GM10266 (cell line): Measurements from ENCODE around the gene TTLL7.
A peak's percentile ranks its signal among the peaks of the same experiment; 100 is the strongest.

ENCODE experiments used
- DNase-seq: peaks from one replicate; pipeline ENCODE4 v3.0.0; 2012; ENCODE audit errors: extremely low spot score
- TF ChIP-seq, protein P1 (sequence below): IDR thresholded peaks from 2 replicates; pipeline ENCODE4 v1.5.1; 2012; ENCODE audit warnings: mild to moderate bottlenecking, low read depth; ENCODE audit not compliant: control insufficient read depth, insufficient read depth; ENCODE audit errors: missing control alignments

Gene TTLL7

DNA sequence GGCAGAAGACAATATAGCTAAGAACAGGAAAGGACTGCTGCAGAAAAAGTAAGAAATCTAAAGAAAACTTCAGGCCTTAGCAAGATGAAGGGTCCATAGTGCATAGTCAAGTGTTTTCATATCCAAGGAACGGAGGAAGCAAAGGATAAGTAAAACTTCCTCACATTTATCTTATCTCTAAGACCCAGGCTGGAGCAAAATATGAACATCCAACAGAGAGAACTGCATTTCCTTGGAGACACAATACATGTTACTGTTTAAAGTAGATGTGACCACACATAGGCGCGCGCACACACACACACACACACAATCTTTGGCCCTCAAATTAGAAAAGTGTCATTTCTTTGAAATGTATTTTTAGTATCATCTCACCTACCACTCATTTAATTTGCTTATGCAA, 66.7 kb downstream of the TTLL7 start:
- DNase-seq: no peak
- TF ChIP-seq, protein P1, sequence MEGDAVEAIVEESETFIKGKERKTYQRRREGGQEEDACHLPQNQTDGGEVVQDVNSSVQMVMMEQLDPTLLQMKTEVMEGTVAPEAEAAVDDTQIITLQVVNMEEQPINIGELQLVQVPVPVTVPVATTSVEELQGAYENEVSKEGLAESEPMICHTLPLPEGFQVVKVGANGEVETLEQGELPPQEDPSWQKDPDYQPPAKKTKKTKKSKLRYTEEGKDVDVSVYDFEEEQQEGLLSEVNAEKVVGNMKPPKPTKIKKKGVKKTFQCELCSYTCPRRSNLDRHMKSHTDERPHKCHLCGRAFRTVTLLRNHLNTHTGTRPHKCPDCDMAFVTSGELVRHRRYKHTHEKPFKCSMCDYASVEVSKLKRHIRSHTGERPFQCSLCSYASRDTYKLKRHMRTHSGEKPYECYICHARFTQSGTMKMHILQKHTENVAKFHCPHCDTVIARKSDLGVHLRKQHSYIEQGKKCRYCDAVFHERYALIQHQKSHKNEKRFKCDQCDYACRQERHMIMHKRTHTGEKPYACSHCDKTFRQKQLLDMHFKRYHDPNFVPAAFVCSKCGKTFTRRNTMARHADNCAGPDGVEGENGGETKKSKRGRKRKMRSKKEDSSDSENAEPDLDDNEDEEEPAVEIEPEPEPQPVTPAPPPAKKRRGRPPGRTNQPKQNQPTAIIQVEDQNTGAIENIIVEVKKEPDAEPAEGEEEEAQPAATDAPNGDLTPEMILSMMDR: no peak

DNA sequence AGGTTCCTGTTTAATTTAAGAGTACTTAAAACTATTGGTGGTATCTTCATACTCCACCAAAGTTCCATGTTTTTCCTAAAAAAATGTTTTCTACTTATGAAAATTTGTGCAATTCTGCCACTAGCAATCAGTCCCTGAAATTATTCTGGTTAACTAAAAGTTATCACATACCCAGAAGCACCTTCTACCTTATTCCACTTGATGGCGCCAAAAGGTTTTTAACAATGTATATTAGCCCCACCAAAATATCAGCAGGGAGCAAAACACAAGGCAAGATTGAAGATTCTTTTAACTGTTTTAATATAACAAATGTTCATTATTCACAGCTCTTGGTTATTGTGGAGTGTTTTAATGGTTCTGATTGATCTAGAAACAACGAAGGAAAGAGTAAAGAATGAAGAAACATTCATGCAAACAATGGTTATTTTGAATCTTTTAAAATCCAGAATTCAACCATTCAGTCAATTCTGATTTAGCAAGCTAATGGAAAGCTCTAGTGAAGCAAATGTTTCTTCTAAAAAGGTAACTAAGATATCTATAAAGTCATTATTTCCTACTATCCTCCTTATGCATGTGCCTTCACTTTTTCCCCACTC, 67.2 kb downstream of the TTLL7 start:
- TF ChIP-seq, protein P1: peak; percentile 68
- peak; percentile 53 for DNase-seq

DNA sequence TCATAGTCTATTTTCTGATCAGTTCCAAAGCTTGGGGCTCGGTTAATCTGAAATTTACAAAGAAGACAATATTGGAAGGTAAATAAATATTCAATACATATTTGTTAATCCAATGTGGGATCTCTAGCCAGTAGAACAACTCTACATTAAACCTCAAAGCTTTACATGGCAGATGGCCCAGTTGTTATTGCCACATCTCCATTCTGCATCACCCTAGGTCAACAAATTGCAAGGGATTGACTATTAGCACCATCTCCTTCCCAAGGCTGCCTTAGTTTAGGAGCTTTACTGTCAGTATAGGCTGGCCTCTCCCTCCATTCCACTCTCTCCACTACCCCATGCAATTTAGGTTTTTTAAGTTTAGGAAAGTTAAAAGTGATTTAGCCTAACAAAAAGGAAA, 69.7 kb downstream of the TTLL7 start:
- TF ChIP-seq, protein P1: no peak
- no peak for DNase-seq

DNA sequence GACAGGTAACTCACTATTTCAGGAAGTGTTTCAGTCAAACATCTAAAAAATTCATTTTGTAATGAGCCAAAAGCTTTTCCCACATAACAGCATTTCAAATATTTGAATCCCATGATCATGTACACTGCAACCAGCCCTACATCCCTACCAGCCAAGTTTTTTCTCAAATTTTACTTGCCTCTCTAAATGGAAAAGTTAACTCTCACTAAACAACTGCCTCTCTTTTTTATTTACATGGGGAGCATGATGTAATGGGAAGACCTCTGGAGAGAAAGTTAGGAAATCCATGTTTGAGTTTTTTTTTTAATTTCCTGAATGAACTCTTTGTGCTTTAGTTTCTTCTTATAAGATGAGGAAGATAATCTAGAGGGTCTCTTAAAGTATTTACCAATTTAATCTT, 70.5 kb downstream of the TTLL7 start:
- no peak for DNase-seq
- TF ChIP-seq, protein P1: no peak

DNA sequence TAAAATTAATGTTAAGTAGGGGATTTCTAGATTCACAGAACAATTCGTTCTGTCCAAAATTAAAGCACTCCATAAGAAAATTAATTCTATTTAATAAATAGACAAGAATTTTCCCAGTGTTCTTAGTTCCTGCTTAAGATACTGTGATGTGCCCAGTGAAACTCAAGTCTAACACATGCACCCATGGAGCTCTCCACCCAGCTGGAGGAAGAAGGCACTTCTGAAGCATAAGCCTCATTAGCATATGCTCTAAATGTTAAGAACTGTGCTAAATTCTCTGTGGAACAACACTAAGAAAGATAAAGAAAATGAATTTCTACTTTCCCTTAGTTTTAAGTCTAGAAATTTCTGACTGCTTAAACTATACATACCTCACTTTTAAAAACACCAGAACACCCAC, 71.2 kb downstream of the TTLL7 start:
- TF ChIP-seq, protein P1: no peak
- no peak for DNase-seq

DNA sequence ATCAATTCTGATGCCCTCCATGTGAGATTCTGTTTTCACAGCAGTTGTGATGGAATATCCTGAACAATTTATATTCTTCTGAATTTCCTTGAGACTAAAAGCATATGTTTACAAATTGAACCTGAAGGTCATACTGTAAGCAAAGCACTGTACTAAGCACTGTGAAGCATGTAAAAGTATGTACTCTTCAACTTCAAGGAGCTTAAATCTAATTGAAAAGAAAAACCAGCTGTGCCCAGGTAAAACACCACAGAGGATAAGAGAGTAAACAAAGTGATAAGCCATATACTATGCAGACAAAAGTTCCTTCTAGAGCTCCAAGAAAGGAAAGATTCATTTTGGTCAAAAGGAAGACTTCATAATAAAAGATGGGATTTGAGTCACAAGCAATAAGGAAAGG, 71.9 kb downstream of the TTLL7 start:
- TF ChIP-seq, protein P1: no peak
- DNase-seq: no peak

DNA sequence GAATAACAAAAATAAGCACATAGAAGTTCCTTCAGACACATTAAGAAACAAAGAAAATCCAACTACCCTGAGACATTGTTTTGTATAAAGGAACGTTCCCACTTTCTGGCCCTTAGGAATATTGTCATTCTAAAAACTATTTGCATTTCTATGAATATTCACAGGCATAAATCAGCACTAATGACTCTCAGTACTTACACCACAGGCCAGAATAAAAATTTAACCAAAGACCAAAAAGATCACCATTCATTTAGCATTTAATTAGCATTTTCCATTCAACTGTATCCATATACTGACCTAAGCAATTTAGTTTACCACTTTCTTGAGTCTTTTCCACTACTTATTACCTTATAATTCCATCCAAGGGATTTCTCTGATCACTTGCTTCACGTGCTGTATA, 75.4 kb downstream of the TTLL7 start:
- DNase-seq: no peak
- TF ChIP-seq, protein P1: no peak
